Tibial artery (tissue), 4 donors: Measurements from ENCODE around the gene KRT33B.

Experiments used
- DNase-seq, 2 donors: peaks; one replicate each; pipeline ENCODE4 v3.0.0-alpha.2; 2019
- H3K27ac ChIP-seq, 2 donors: fragments of 200-600 bp; sonication (generic) in 1 of 2; 1 replicate in 1 of 2; 2 replicates in 1 of 2; pipeline ENCODE4 v1.5.1; 2018 to 2019; ENCODE audit warnings: mild to moderate bottlenecking in 1 of 2
- H3K27me3 ChIP-seq, 2 donors: fragments of 200-600 bp; sonication (generic) in 1 of 2; one replicate each; pipeline versions ENCODE4 v1.5.1 to v1.6.0; 2016 to 2019
- H3K36me3 ChIP-seq, 3 donors: fragments of 200-600 bp; sonication (generic) in 2 of 3; one replicate each; pipeline ENCODE4 v1.5.1; 2016 to 2019; ENCODE audit warnings: mild to moderate bottlenecking in 2 of 3
- H3K4me1 ChIP-seq, 4 donors: fragments of 200-600 bp; sonication (generic) in 2 of 4; 1 replicate in 3 of 4; 2 replicates in 1 of 4; pipeline ENCODE4 v1.5.1; 2016 to 2019
- H3K4me3 ChIP-seq, 2 donors: fragments of 200-600 bp; sonication (generic) in 1 of 2; 1 replicate in 1 of 2; 2 replicates in 1 of 2; pipeline ENCODE4 v1.5.1; 2018 to 2019; ENCODE audit warnings: mild to moderate bottlenecking in 2 of 2
- H3K9me3 ChIP-seq, 3 donors: fragments of 200-600 bp; sonication (generic) in 1 of 3; one replicate each; pipeline ENCODE4 v1.5.1; 2016 to 2019
- intact Hi-C: fragments of 100-400 bp; cut with DNase I; formaldehyde crosslinking; loops from one replicate; pipeline ENCODE4 v1.15.0; 2023; ENCODE audit warnings: low total_unique reads
- TF ChIP-seq, protein P1 (sequence below), 2 experiments: fragments of 200-600 bp in 1 of 2; fragments of 450-650 bp in 1 of 2; IDR thresholded peaks; one replicate each; pipeline ENCODE4 v1.5.1; 2017 to 2019; ENCODE audit warnings: antibody characterized with exemption in 2 of 2, mild to moderate bottlenecking in 1 of 2, moderate library complexity in 1 of 2

The KRT33B gene

DNA sequence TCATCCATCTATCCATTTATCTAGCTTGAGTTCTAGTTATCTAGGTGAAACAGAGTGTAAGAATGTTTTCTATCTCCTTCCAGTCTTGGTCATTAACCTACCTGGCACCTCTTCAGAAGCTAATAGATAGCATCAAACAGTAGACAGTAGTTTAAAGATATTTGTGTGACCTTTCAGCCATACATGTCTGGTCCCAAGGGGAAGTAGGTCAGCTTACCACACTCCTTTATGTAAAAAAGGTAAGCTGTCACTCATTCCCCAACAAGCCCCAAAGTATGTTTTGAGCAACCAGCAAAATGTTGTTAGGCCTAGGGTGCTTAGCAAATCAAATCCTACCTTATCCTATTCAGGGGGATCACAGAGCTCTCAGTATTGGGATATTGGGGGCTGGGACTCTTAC is 3.5 kb downstream of the KRT33B start:
- H3K9me3 ChIP-seq, result no peaks in the 10 kb centered on the region
- no peak for DNase-seq
- H3K4me3 ChIP-seq, result no peak overlapping the region
- H3K27me3 ChIP-seq, result no peaks in the 10 kb centered on the region
- TF ChIP-seq, protein P1, sequence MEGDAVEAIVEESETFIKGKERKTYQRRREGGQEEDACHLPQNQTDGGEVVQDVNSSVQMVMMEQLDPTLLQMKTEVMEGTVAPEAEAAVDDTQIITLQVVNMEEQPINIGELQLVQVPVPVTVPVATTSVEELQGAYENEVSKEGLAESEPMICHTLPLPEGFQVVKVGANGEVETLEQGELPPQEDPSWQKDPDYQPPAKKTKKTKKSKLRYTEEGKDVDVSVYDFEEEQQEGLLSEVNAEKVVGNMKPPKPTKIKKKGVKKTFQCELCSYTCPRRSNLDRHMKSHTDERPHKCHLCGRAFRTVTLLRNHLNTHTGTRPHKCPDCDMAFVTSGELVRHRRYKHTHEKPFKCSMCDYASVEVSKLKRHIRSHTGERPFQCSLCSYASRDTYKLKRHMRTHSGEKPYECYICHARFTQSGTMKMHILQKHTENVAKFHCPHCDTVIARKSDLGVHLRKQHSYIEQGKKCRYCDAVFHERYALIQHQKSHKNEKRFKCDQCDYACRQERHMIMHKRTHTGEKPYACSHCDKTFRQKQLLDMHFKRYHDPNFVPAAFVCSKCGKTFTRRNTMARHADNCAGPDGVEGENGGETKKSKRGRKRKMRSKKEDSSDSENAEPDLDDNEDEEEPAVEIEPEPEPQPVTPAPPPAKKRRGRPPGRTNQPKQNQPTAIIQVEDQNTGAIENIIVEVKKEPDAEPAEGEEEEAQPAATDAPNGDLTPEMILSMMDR (IDR thresholded peaks at IDR 0.05), result no peak
- no peak overlapping the region for H3K27ac ChIP-seq
- intact Hi-C loops, result no loop called here
- H3K4me1 ChIP-seq, result no peaks in the 10 kb centered on the region
- H3K36me3 ChIP-seq, result no peaks in the 10 kb centered on the region

DNA sequence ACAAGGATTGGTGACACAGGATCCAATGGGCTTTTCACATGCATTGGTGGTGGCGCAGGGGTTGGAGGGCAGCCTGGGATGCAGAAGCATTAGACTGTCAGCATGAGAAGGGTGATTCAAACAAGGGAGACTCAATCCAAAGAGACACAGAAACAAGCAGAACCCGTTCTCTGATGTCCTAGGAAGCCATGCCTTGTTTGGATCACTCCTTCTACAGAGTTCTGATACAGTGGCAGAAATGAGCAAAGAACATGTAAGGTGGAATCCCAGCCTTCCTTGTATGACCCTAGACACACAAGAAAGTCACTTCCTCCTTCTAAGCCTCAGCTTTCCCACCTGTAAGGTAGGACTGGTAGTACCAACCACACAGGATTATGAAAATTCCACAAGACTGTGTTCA is 5.7 kb downstream of the KRT33B start:
- Histone ChIP-seq H3K27me3 (no peaks in the 10 kb centered on the region), H3K4me1 (no peaks in the 10 kb centered on the region), H3K27ac (no peak overlapping the region), H3K4me3 (no peak overlapping the region), H3K9me3 (no peaks in the 10 kb centered on the region), H3K36me3 (no peaks in the 10 kb centered on the region)
- TF ChIP-seq, protein P1 (IDR thresholded peaks at IDR 0.05), result no peak
- intact Hi-C loops, result no loop called here
- DNase-seq, result no peak

DNA sequence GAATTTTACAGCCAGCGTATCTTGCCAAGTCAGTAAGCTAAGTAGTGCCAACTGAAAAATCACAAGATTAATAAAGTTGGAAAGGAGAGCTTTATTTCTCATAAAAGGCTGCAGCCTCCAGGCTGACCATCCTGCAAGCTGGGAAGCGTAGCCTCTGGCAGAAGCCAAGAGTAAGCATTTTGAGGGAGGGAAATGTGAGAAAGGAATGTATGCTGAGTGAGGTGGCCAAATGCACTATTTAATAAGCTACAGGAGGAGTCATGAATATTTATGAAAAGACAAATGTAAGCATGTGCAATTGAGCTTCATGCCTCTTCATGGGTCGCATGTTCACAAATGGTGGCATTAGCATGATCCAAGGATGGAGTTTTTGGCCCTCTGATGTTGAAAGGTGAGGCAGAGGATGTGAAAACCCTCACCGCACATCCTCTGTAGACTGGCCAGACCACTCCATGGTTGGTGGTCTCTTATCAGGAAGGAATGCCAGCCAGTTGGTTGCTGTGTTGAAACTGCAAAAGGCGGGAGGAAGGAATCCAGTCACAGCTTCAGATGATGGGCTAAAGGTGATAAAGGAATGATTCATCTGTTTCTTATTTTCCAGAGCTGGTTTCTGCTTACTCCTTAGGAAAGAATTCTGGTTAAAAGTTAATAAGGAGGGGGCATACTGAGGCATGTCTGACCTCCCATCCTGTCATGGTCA is 9.2 kb downstream of the KRT33B start:
- intact Hi-C loops, result no loop called here
- no peaks in the 10 kb centered on the region for H3K4me1 ChIP-seq
- no peak overlapping the region for H3K27ac ChIP-seq
- no peak overlapping the region for H3K4me3 ChIP-seq
- H3K36me3 ChIP-seq, result no peaks in the 10 kb centered on the region
- no peaks in the 10 kb centered on the region for H3K27me3 ChIP-seq
- TF ChIP-seq, protein P1 (IDR thresholded peaks at IDR 0.05), result no peak
- no peak for DNase-seq
- H3K9me3 ChIP-seq, result peaks cover 0 to 5% (median 0%) of the 10 kb centered on the region in 3 donors

DNA sequence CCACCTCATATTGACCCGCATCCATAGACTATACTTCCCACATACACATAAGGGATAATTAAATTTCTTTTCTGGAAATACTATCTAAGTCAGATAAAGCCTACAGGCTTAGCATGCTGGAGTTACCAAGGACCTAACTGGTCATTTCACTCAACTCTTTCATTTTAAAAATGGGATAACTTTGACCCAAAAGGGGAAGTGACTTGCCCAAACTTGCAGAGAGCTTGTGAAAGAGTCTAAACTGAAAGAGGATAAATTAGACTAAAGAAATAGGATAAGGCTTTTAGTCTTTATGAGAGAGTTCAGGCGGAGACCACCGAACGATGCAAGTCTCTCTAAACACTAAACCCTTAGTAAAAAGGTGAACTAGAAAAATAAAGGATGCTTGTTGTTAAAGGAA is 15.1 kb downstream of the KRT33B start:
- Histone ChIP-seq H3K4me3 (no peak overlapping the region), H3K4me1 (no peaks in the 10 kb centered on the region), H3K36me3 (no peaks in the 10 kb centered on the region), H3K27ac (no peak overlapping the region), H3K27me3 (no peaks in the 10 kb centered on the region), H3K9me3 (peaks cover 0 to 5% (median 0%) of the 10 kb centered on the region in 3 donors)
- intact Hi-C loops, result no loop called here
- TF ChIP-seq, protein P1 (IDR thresholded peaks at IDR 0.05), result no peak
- no peak for DNase-seq

DNA sequence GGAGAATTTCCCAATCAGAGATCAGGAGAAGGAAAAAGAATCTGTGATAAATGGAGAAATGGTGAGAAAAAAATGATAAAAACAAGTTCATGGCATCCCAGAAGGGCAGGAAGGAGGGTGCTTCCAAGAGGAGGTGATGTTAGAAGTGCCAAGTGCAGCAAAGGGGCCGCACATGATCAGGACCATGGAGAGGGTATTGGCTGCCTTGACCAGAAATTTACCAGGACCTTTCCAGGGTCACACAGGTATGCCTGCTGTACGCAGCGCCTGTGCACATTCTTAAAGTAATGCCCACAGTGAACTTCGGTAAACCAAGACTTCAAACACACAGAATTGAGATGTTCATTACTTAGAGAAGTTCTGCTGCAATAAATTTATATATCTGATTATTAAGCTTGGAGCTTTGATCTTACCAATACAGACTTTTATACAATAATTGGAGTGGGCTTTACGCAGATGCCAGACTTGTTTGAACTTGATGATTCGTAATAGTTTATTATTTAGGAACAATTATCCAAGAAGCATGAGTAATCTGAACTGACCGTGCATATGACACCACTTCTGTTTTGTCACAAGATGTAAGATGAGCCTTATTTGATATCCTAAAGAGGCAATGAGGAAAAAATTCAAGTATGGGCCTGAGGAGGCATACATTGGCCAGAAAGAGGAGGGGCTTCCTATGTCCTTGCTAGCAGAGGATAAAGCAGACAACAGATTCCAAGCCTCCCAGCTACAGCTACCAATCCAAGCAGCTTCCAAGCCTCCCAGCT is 16.8 kb downstream of the KRT33B start:
- H3K4me3 ChIP-seq, result no peak overlapping the region
- no peaks in the 10 kb centered on the region for H3K36me3 ChIP-seq
- TF ChIP-seq, protein P1 (IDR thresholded peaks at IDR 0.05), result no peak
- H3K27ac ChIP-seq, result no peak overlapping the region
- H3K9me3 ChIP-seq, result peaks cover 0 to 5% (median 0%) of the 10 kb centered on the region in 3 donors
- no peak for DNase-seq
- H3K4me1 ChIP-seq, result no peaks in the 10 kb centered on the region
- intact Hi-C loops, result no loop called here
- no peaks in the 10 kb centered on the region for H3K27me3 ChIP-seq
